ENCODE measurements around the gene ZNF667.

- no peak for TF ChIP-seq PATZ1 (CRISPR knock-in tag; IDR thresholded peaks at IDR 0.05; ENCODE audit: borderline replicate concordance)
- TF ChIP-seq CREB5 (CRISPR knock-in tag; IDR thresholded peaks at IDR 0.05; ENCODE audit: low read depth) = no peak
- no peak for TF ChIP-seq BACH2 (CRISPR knock-in tag; IDR thresholded peaks at IDR 0.05; ENCODE audit: borderline replicate concordance)
- TF ChIP-seq RARB (CRISPR knock-in tag; IDR thresholded peaks at IDR 0.05) = no peak
- TF ChIP-seq, protein P1, sequence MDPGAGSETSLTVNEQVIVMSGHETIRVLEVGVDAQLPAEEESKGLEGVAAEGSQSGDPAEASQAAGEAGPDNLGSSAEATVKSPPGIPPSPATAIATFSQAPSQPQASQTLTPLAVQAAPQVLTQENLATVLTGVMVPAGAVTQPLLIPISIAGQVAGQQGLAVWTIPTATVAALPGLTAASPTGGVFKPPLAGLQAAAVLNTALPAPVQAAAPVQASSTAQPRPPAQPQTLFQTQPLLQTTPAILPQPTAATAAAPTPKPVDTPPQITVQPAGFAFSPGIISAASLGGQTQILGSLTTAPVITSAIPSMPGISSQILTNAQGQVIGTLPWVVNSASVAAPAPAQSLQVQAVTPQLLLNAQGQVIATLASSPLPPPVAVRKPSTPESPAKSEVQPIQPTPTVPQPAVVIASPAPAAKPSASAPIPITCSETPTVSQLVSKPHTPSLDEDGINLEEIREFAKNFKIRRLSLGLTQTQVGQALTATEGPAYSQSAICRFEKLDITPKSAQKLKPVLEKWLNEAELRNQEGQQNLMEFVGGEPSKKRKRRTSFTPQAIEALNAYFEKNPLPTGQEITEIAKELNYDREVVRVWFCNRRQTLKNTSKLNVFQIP (CRISPR knock-in tag; IDR thresholded peaks at IDR 0.05; ENCODE audit: borderline replicate concordance, low read depth) = no peak
- TF ChIP-seq CSDC2 (CRISPR knock-in tag; IDR thresholded peaks at IDR 0.05) = no peak
- no peak for TF ChIP-seq ESRRG (CRISPR knock-in tag; IDR thresholded peaks at IDR 0.05)
- no peak for TF ChIP-seq TOX (CRISPR knock-in tag; IDR thresholded peaks at IDR 0.05; ENCODE audit: borderline replicate concordance)
- TF ChIP-seq ZFP3 (CRISPR knock-in tag; IDR thresholded peaks at IDR 0.05) = no peak
- TF ChIP-seq ZNF565 (CRISPR knock-in tag; conservative IDR thresholded peaks at IDR 0.05; ENCODE audit: low read depth) = no peak
- no peak for TF ChIP-seq ZFP30 (CRISPR knock-in tag; IDR thresholded peaks at IDR 0.05)
- no peak for TF ChIP-seq ZNF8 (CRISPR knock-in tag; IDR thresholded peaks at IDR 0.05)
- no peak for TF ChIP-seq CSRNP3 (CRISPR knock-in tag; IDR thresholded peaks at IDR 0.05)
- TF ChIP-seq ARNTL (CRISPR knock-in tag; IDR thresholded peaks at IDR 0.05; ENCODE audit: borderline replicate concordance, low read depth) = no peak
Observed at GRCh38 chr19:56403261-56403660, 73.9 kb downstream of the ZNF667 start.

Data from SK-N-SH treated with all-trans-retinoic acid at 6 μM for 48 hours (cell line).